Loucy (cell line): ENCODE measurements around the gene PACSIN1.

ENCODE experiments used
- H2AFZ ChIP-seq: fragments of 200-600 bp; sonication (generic); 2 replicates; pipeline ENCODE4 v1.6.0; 2016; ENCODE audit warnings: antibody characterized with exemption, mild to moderate bottlenecking, low read length, moderate library complexity
- H3F3A ChIP-seq: fragments of 200-600 bp; 2 replicates; pipeline ENCODE4 v1.6.0; 2016; ENCODE audit warnings: antibody characterized with exemption, low read depth, mild to moderate bottlenecking
- H3K27me3 ChIP-seq: fragments of 200-600 bp; sonication (generic); 2 replicates; pipeline ENCODE4 v1.6.1; 2014; ENCODE audit warnings: low read length, mild to moderate bottlenecking; ENCODE audit not compliant: insufficient read depth, poor library complexity, severe bottlenecking
- H3K36me3 ChIP-seq: fragments of 200-600 bp; sonication (generic); 2 replicates; pipeline ENCODE4 v1.6.1; 2016; ENCODE audit warnings: low read length; ENCODE audit not compliant: insufficient read depth
- H3K4me1 ChIP-seq: fragments of 200-600 bp; sonication (generic); 2 replicates; pipeline ENCODE4 v1.5.1; 2014; ENCODE audit warnings: low read length, mild to moderate bottlenecking; ENCODE audit not compliant: insufficient read depth, poor library complexity, severe bottlenecking
- H3K4me2 ChIP-seq: fragments of 200-600 bp; sonication (generic); 2 replicates; pipeline ENCODE4 v1.6.0; 2014; ENCODE audit warnings: antibody characterized with exemption, low read length, low read depth, mild to moderate bottlenecking; ENCODE audit not compliant: poor library complexity, severe bottlenecking
- H3K4me3 ChIP-seq: fragments of 200-600 bp; sonication (generic); 2 replicates; pipeline ENCODE4 v1.5.1; 2014; ENCODE audit warnings: low read length, mild to moderate bottlenecking, mixed read lengths; ENCODE audit not compliant: poor library complexity, severe bottlenecking
- H3K79me2 ChIP-seq: fragments of 200-600 bp; sonication (generic); 2 replicates; pipeline ENCODE4 v1.6.1; 2014; ENCODE audit warnings: low read length; ENCODE audit not compliant: insufficient read depth
- H3K9ac ChIP-seq: fragments of 200-600 bp; sonication (generic); 2 replicates; pipeline ENCODE4 v1.6.0; 2014; ENCODE audit warnings: mild to moderate bottlenecking, low read depth, low read length, moderate library complexity; ENCODE audit not compliant: poor library complexity, severe bottlenecking
- H3K9me2 ChIP-seq: fragments of 200-600 bp; sonication (generic); replicated peaks from 2 replicates; pipeline ENCODE4 v1.6.1; 2016; ENCODE audit warnings: low read depth, low read length, mixed read lengths
- H3K9me3 ChIP-seq: fragments of 200-600 bp; sonication (generic); 2 replicates; pipeline ENCODE4 v1.6.1; 2014; ENCODE audit warnings: mild to moderate bottlenecking, antibody characterized with exemption, low read length, low read depth; ENCODE audit not compliant: insufficient read depth
- H4K20me1 ChIP-seq: fragments of 200-600 bp; sonication (generic); 2 replicates; pipeline ENCODE4 v1.6.0; 2014; ENCODE audit warnings: antibody characterized with exemption, low read length, mild to moderate bottlenecking; ENCODE audit not compliant: insufficient read depth, poor library complexity, severe bottlenecking
- CTCF ChIP-seq: fragments of 200-600 bp; sonication (generic); conservative IDR thresholded peaks from 2 replicates; pipeline ENCODE4 v1.5.1; 2014; ENCODE audit warnings: mild to moderate bottlenecking, antibody characterized with exemption, low read length
- EZH2phosphoT487 ChIP-seq: fragments of 200-600 bp; IDR thresholded peaks from 2 replicates; pipeline ENCODE4 v1.6.1; 2018; ENCODE audit warnings: antibody characterized with exemption, mild to moderate bottlenecking, moderate library complexity, borderline replicate concordance

The PACSIN1 gene

GRCh38 chr6:34512738-34513115 lies 46.9 kb downstream of the PACSIN1 start:
- H3K36me3 ChIP-seq: no peaks in the 10 kb centered on the region
- no peak overlapping the region for H3K4me2 ChIP-seq
- H4K20me1 ChIP-seq: no peaks in the 10 kb centered on the region
- H3K4me1 ChIP-seq: no peaks in the 10 kb centered on the region
- no peaks in the 10 kb centered on the region for H3K79me2 ChIP-seq
- H3F3A ChIP-seq: no peaks in the 10 kb centered on the region
- TF ChIP-seq CTCF (no peak), EZH2phosphoT487 (no peak)
- H3K27me3 ChIP-seq: no peaks in the 10 kb centered on the region
- H3K9me3 ChIP-seq: no peaks in the 10 kb centered on the region
- no peaks in the 10 kb centered on the region for H3K9me2 ChIP-seq
- no peak overlapping the region for H3K4me3 ChIP-seq
- H2AFZ ChIP-seq: no peak overlapping the region
- H3K9ac ChIP-seq: no peak overlapping the region

- Histone ChIP-seq H3K9me3 (no peaks in the 10 kb centered on the region), H4K20me1 (no peaks in the 10 kb centered on the region), H3K79me2 (no peaks in the 10 kb centered on the region), H3F3A (no peaks in the 10 kb centered on the region), H3K9me2 (no peaks in the 10 kb centered on the region), H3K4me1 (no peaks in the 10 kb centered on the region), H3K27me3 (no peaks in the 10 kb centered on the region), H3K4me2 (no peak overlapping the region), H3K4me3 (no peak overlapping the region), H3K36me3 (no peaks in the 10 kb centered on the region), H2AFZ (no peak overlapping the region), H3K9ac (no peak overlapping the region)
- no peak for TF ChIP-seq EZH2phosphoT487
- TF ChIP-seq CTCF: no peak
Observed at GRCh38 chr6:34513646-34514045, 47.8 kb downstream of the PACSIN1 start.

GRCh38 chr6:34514112-34514511 lies 48.2 kb downstream of the PACSIN1 start:
- H3K9ac ChIP-seq: no peak overlapping the region
- H3K4me3 ChIP-seq: no peak overlapping the region
- no peak overlapping the region for H2AFZ ChIP-seq
- no peaks in the 10 kb centered on the region for H3K27me3 ChIP-seq
- H3F3A ChIP-seq: no peaks in the 10 kb centered on the region
- TF ChIP-seq CTCF (no peak), EZH2phosphoT487 (no peak)
- H3K4me1 ChIP-seq: no peaks in the 10 kb centered on the region
- H3K79me2 ChIP-seq: no peaks in the 10 kb centered on the region
- no peaks in the 10 kb centered on the region for H3K9me2 ChIP-seq
- no peaks in the 10 kb centered on the region for H3K36me3 ChIP-seq
- H4K20me1 ChIP-seq: no peaks in the 10 kb centered on the region
- H3K9me3 ChIP-seq: no peaks in the 10 kb centered on the region
- no peak overlapping the region for H3K4me2 ChIP-seq
